BJ (cell line): Measurements from ENCODE around the gene CACYBP. TPM values are rescaled to one million over a fixed set of nuclear protein-coding genes. Genes with fewer than 3 reads are reported as not detected.

Experiments
- CTCF ChIA-PET: fragments of 350-600 bp; formaldehyde crosslinking; extraction: SDS; loops from one replicate; lab custom pipeline; 2021; ENCODE audit warnings: antibody characterized with exemption, inconsistent platforms; lab: Yijun Ruan, JAX
- POLR2A ChIA-PET: fragments of 300-600 bp; sonication (Branson Sonifier 250); formaldehyde crosslinking; extraction: SDS; loops from one replicate; lab custom pipeline; 2021; ENCODE audit warnings: antibody characterized with exemption; lab: Charles Lee
- DNase-seq: peaks from one replicate; pipeline ENCODE4 v3.0.0-alpha.2; 2011; ENCODE audit warnings: low read depth
- H3K27me3 ChIP-seq: 2 replicates; pipeline ENCODE4 v1.6.0; 2011; ENCODE audit warnings: low read length; ENCODE audit not compliant: control insufficient read depth, insufficient read depth
- H3K36me3 ChIP-seq: 2 replicates; pipeline ENCODE4 v1.5.1; 2011; ENCODE audit warnings: low read length; ENCODE audit not compliant: control insufficient read depth, insufficient read depth
- H3K4me3 ChIP-seq: 2 replicates; pipeline ENCODE4 v1.5.1; 2011; ENCODE audit warnings: low read depth, mild to moderate bottlenecking, control low read depth, low read length
- polyA plus RNA-seq: library from polyadenylated mRNA; depleted of rRNA; stranded (reverse); fragments of >200 nt; gene quantifications from 2 replicates; pipeline ENCODE4 v1.2.3, GENCODE V29; 2011
- TF ChIP-seq, protein P1 (sequence below): IDR thresholded peaks from 2 replicates; pipeline ENCODE4 v1.5.1; 2011; ENCODE audit warnings: low read depth, mild to moderate bottlenecking, control low read depth, inconsistent platforms, low read length, moderate library complexity; ENCODE audit not compliant: insufficient read depth

Gene CACYBP
- polyA plus RNA-seq, 1 experiment: 20.5 TPM

DNA sequence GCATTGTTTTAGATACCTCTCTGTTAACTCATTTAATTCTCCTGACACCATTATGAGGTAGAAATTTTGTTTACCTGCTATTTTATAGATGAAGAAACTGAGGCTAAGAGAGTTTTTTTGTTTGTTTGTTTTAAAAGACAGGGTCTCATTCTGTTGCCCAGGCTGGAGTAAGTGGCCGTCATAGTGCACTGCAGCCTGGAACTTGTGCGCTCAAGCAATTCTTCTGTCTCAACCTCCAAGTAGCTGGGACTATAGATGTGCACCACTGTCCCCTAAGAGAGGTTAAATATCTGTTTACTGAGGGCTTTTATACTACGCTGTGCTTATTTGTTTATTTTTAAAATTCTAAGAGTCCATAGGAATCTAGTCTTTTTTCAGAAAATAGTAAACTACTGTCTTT is 43.7 kb upstream of the CACYBP start:
- CTCF ChIA-PET: no interaction called here
- TF ChIP-seq, protein P1, sequence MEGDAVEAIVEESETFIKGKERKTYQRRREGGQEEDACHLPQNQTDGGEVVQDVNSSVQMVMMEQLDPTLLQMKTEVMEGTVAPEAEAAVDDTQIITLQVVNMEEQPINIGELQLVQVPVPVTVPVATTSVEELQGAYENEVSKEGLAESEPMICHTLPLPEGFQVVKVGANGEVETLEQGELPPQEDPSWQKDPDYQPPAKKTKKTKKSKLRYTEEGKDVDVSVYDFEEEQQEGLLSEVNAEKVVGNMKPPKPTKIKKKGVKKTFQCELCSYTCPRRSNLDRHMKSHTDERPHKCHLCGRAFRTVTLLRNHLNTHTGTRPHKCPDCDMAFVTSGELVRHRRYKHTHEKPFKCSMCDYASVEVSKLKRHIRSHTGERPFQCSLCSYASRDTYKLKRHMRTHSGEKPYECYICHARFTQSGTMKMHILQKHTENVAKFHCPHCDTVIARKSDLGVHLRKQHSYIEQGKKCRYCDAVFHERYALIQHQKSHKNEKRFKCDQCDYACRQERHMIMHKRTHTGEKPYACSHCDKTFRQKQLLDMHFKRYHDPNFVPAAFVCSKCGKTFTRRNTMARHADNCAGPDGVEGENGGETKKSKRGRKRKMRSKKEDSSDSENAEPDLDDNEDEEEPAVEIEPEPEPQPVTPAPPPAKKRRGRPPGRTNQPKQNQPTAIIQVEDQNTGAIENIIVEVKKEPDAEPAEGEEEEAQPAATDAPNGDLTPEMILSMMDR: no peak
- H3K36me3 ChIP-seq: no peaks in the 10 kb centered on the region
- H3K4me3 ChIP-seq: no peak overlapping the region
- POLR2A ChIA-PET: no interaction called here
- no peak for DNase-seq
- H3K27me3 ChIP-seq: no peaks in the 10 kb centered on the region

DNA sequence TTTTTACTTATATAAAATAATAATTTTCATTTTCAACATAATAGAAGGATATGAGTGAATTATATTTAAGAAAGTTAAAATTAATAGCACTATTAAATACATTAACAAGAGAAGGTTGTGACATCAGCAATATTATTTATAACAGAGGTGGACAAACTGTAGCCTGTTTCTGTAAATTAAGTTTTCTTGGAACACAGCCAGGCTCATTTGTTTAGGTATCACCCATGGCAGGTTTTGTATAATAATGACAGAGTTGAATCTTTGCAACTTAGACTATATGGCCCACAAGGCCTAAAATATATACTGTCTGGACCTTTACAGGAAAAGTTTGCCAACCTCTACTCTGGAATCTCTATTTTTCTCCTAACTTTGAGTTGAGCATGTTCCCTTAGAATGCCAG is 42.8 kb upstream of the CACYBP start:
- Histone ChIP-seq H3K27me3 (no peaks in the 10 kb centered on the region), H3K4me3 (no peak overlapping the region), H3K36me3 (no peaks in the 10 kb centered on the region)
- no peak for DNase-seq
- ChIA-PET CTCF (no interaction called here), POLR2A (no interaction called here)
- TF ChIP-seq, protein P1: no peak

DNA sequence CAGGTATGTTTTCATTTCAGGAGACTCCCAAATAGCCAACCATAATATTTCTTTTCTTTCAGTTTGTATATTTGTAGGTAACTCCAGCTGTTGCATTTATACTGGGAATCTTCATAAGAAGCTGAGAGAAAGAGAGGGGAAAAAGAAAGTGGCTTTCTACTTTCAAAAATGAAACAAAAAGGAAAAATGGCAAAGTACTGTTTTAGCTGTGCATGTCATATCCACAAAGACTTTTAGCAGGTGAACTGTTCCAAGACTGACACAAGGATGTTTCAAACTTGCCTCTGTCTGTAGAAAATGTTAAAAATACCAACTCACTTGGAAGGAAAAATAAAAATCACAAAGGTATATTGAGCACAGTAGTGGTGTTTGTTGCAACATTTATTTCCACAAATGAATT is 41.9 kb upstream of the CACYBP start:
- TF ChIP-seq, protein P1: no peak
- Histone ChIP-seq H3K4me3 (no peak overlapping the region), H3K27me3 (no peaks in the 10 kb centered on the region), H3K36me3 (no peaks in the 10 kb centered on the region)
- POLR2A ChIA-PET: no interaction called here
- no peak for DNase-seq
- CTCF ChIA-PET: no interaction called here

DNA sequence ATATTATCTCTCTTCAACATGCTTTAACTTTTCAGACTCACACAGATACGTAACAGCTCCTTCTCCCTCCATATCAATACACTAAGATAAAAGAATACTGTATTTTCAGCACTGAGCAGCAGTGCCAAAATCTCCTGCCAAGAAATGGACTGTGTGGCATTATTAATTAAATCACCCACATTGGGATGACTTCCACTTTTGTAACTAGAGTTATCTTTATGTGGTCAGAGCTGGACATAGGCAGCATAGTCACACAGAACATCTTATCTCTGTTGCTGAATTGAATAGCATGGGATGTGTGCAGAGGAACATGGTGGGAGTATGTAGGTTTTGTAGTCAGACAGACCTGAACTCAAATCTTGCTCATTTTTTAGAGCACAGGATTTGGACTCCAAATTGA is 41.4 kb upstream of the CACYBP start:
- Histone ChIP-seq H3K4me3 (no peak overlapping the region), H3K27me3 (no peaks in the 10 kb centered on the region), H3K36me3 (no peaks in the 10 kb centered on the region)
- ChIA-PET CTCF (no interaction called here), POLR2A (no interaction called here)
- DNase-seq: no peak
- TF ChIP-seq, protein P1: no peak

DNA sequence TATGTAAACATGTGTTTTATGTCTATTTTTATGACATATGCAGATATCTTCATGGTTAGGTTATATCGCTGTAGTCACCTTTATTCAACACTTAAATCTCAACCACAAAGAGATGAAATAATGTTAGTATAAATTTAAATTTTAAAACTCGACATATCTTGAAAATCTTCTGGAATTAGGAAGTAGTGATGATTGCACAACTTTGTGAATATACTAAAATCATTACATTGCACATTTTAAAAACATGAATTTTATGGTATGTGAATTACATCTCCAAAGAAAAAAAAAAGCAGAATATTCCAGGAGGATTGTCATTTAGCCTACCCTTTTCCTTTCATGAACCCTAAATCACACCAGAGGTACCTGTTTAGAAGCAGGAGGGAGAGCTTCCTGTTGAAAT is 39.4 kb upstream of the CACYBP start:
- ChIA-PET CTCF (no interaction called here), POLR2A (no interaction called here)
- DNase-seq: no peak
- H3K4me3 ChIP-seq: no peak overlapping the region
- TF ChIP-seq, protein P1: no peak
- no peaks in the 10 kb centered on the region for H3K36me3 ChIP-seq
- H3K27me3 ChIP-seq: no peaks in the 10 kb centered on the region
